Gastrocnemius medialis (tissue), 4 donors: Measurements from ENCODE around the gene CRYL1. TPM values are rescaled to one million over a fixed set of nuclear protein-coding genes. Genes with fewer than 3 reads are reported as not detected.

Experiments
- ATAC-seq, 2 donors: fragments of 150-250 bp; one replicate each; pipeline ENCODE4 v1.9.1; 2016
- DNase-seq, 2 donors: peaks; one replicate each; pipeline ENCODE4 v3.0.0-alpha.2; 2019
- H3K27ac ChIP-seq, 4 donors: fragments of 200-600 bp; sonication (generic); 1 replicate in 1 of 4; 2 replicates in 3 of 4; pipeline ENCODE4 v1.5.1; 2016 to 2018; ENCODE audit warnings: mild to moderate bottlenecking in 2 of 4, moderate library complexity in 1 of 4
- H3K27me3 ChIP-seq, 3 donors: fragments of 200-600 bp; sonication (generic) in 2 of 3; 1 replicate in 1 of 3; 2 replicates in 2 of 3; pipeline versions ENCODE4 v1.5.1 to v1.6.0; 2016 to 2019; ENCODE audit warnings: mild to moderate bottlenecking in 1 of 3, moderate library complexity in 1 of 3
- H3K36me3 ChIP-seq, 2 donors: fragments of 200-600 bp; sonication (generic) in 1 of 2; one replicate each; pipeline ENCODE4 v1.5.1; 2017 to 2018
- H3K4me1 ChIP-seq, 2 donors: fragments of 200-600 bp; sonication (generic) in 1 of 2; one replicate each; pipeline ENCODE4 v1.5.1; 2016 to 2017; ENCODE audit warnings: mild to moderate bottlenecking in 2 of 2
- H3K4me3 ChIP-seq, 4 donors: fragments of 200-600 bp; sonication (generic) in 3 of 4; 1 replicate in 1 of 4; 2 replicates in 3 of 4; pipeline ENCODE4 v1.5.1; 2016 to 2019; ENCODE audit warnings: mild to moderate bottlenecking in 2 of 4
- H3K9me3 ChIP-seq, 3 donors: fragments of 200-600 bp; sonication (generic) in 2 of 3; 1 replicate in 1 of 3; 2 replicates in 2 of 3; pipeline ENCODE4 v1.5.1; 2016 to 2019
- CTCF ChIP-seq, 5 experiments: fragments of 450-650 bp in 3 of 5; fragments of 200-600 bp in 2 of 5; sonication (generic) in 2 of 5; IDR thresholded peaks in 4 of 5; conservative IDR thresholded peaks in 1 of 5; 1 replicate in 4 of 5; 2 replicates in 1 of 5; pipeline ENCODE4 v1.5.1; 2016 to 2019; ENCODE audit warnings: antibody characterized with exemption in 5 of 5, mild to moderate bottlenecking in 3 of 5, moderate library complexity in 3 of 5
- POLR2A ChIP-seq, 2 donors: fragments of 450-650 bp; IDR thresholded peaks; one replicate each; pipeline ENCODE4 v1.6.1; 2017; ENCODE audit warnings: antibody characterized with exemption in 2 of 2, mild to moderate bottlenecking in 2 of 2, moderate library complexity in 2 of 2
- in situ Hi-C, 4 donors: fragments of 200-750 bp; cut with MboI; loops; one replicate each; pipeline versions ENCODE4 v1.15.0 to v1.8.0; 2017; ENCODE audit warnings: low sequenced_read_pairs in 4 of 4
- intact Hi-C: fragments of 100-400 bp; cut with DNase I; formaldehyde crosslinking; loops from one replicate; pipeline ENCODE4 v1.15.1; 2023; ENCODE audit warnings: low total_unique reads
- total RNA-seq, 4 donors: library from RNA; depleted of rRNA; stranded (reverse); fragments of >200 nt; gene quantifications; one replicate each; pipeline versions ENCODE4 v1.1.0 to v1.2.3, GENCODE V29; 2016

The CRYL1 gene
- total RNA-seq, 4 donors from 2014 or later = 11.0 to 17.4 (median 15.7) TPM

- ATAC-seq (no peak), DNase-seq (no peak)
- Histone ChIP-seq H3K9me3 (no peaks in the 10 kb centered on the region), H3K36me3 (peaks cover 0 to 4% of the 10 kb centered on the region in 2 donors), H3K27me3 (no peaks in the 10 kb centered on the region), H3K27ac (no peak overlapping the region), H3K4me3 (no peak overlapping the region), H3K4me1 (no peaks in the 10 kb centered on the region)
- intact Hi-C loops (no loop called here), in situ Hi-C loops (no loop called here)
- no peak for TF ChIP-seq CTCF (IDR thresholded peaks at IDR 0.05 in 4 of 5, conservative IDR thresholded peaks at IDR 0.05 in 1 of 5)
- TF ChIP-seq POLR2A (IDR thresholded peaks at IDR 0.05) = no peak
Observed at GRCh38 chr13:20501120-20501519, 24.5 kb downstream of the CRYL1 start.

DNA sequence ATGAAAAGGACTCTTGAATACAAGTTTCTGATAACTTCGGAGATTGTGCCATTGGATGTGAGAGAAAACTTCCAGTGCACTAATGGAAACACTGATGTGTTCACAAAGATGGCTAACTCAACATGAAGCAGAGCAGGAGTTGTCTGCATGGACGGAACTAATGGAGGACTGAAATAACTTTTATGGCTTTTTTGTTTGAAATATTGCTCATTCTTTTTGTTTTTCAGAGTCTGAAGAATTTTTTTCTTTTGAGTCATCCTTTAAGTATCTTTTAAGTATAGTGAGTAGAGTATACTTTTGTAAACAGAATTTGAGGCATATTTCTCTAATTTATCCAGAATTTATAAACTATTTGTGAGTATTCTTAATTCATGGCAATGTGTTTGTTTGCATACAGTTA, 25.7 kb downstream of the CRYL1 start:
- Histone ChIP-seq H3K4me1 (no peaks in the 10 kb centered on the region), H3K4me3 (no peak overlapping the region), H3K36me3 (peaks cover 0 to 4% of the 10 kb centered on the region in 2 donors), H3K27me3 (no peaks in the 10 kb centered on the region), H3K27ac (no peak overlapping the region), H3K9me3 (no peaks in the 10 kb centered on the region)
- intact Hi-C loops (loop anchor here (5.0 kb wide), 2 partner anchors 207 to 327 kb away; no protein-coding TSS in a partner anchor), in situ Hi-C loops (loop anchor here (5.0 to 25.0 kb wide), 7 partner anchors 162 to 427 kb away; partner anchors contain the start of genes GJB2 (in 2 of the 4) and IL17D (in 1 of the 4))
- DNase-seq = no peak
- no peak for TF ChIP-seq CTCF (IDR thresholded peaks at IDR 0.05 in 4 of 5, conservative IDR thresholded peaks at IDR 0.05 in 1 of 5)
- no peak for TF ChIP-seq POLR2A (IDR thresholded peaks at IDR 0.05)
- ATAC-seq = no peak

GRCh38 chr13:20498659-20499058, 27.0 kb downstream of the CRYL1 start:
- Histone ChIP-seq H3K36me3 (peaks cover 0 to 4% of the 10 kb centered on the region in 2 donors), H3K4me1 (no peaks in the 10 kb centered on the region), H3K9me3 (no peaks in the 10 kb centered on the region), H3K27ac (no peak overlapping the region), H3K27me3 (no peaks in the 10 kb centered on the region), H3K4me3 (no peak overlapping the region)
- in situ Hi-C loops = loop anchor here (5.0 to 25.0 kb wide), 7 partner anchors 164 to 429 kb away; partner anchors contain the start of genes GJB2 (in 2 of the 4) and IL17D (in 1 of the 4)
- TF ChIP-seq POLR2A (IDR thresholded peaks at IDR 0.05) = no peak
- no peak for TF ChIP-seq CTCF (IDR thresholded peaks at IDR 0.05 in 4 of 5, conservative IDR thresholded peaks at IDR 0.05 in 1 of 5)
- no peak for ATAC-seq
- DNase-seq = no peak
- intact Hi-C loops = loop anchor here (5.0 kb wide), 2 partner anchors 209 to 329 kb away; no protein-coding TSS in a partner anchor

DNA sequence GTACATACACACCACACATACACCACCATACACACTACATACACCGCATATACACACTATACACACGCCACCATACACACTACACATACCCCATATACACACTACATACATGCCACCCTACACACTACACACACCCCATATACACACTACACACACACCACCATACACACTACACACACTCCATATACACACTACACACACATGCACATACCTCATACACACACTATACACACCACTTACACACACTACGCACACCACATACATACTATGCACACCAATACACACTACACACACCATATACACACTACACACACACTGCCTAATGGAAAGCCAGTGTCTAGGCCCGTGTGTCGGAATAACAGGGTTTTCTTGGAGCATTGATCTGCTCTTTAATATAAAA, 27.5 kb downstream of the CRYL1 start:
- in situ Hi-C loops = loop anchor here (5.0 to 25.0 kb wide), 7 partner anchors 164 to 429 kb away; partner anchors contain the start of genes GJB2 (in 2 of the 4) and IL17D (in 1 of the 4)

More for the DNA sequence above, 27.5 kb downstream of the CRYL1 start:
- no peaks in the 10 kb centered on the region for H3K4me1 ChIP-seq
- no peaks in the 10 kb centered on the region for H3K9me3 ChIP-seq
- no peak overlapping the region for H3K4me3 ChIP-seq
- no peak for DNase-seq
- no peaks in the 10 kb centered on the region for H3K27me3 ChIP-seq
- H3K27ac ChIP-seq = no peak overlapping the region
- intact Hi-C loops = loop anchor here (5.0 kb wide), 2 partner anchors 209 to 329 kb away; no protein-coding TSS in a partner anchor
- peaks cover 0 to 4% of the 10 kb centered on the region in 2 donors for H3K36me3 ChIP-seq
- no peak for ATAC-seq
- TF ChIP-seq POLR2A (IDR thresholded peaks at IDR 0.05) = no peak
- no peak for TF ChIP-seq CTCF (IDR thresholded peaks at IDR 0.05 in 4 of 5, conservative IDR thresholded peaks at IDR 0.05 in 1 of 5)
